Activated T-cell treated with anti-CD3 and anti-CD28 coated beads, Interleukin-2, amount 50 U/mL, for 4 hours (primary cell): ENCODE results near the gene OAS3. TPM values are rescaled to one million over a fixed set of nuclear protein-coding genes. Genes with fewer than 3 reads are reported as not detected.

Experiments
- ATAC-seq, 2 donors: fragments of 200-7000 bp; cut with Tn5 transposase; one replicate each; pipeline ENCODE4 v1.10.0; 2021
- DNase-seq: peaks from one replicate; pipeline ENCODE4 v3.0.0-alpha.2; 2020
- H3K27me3 Mint-ChIP-seq: one replicate; pipeline ENCODE4 v1.8.0; 2021; ENCODE audit warnings: low read depth, mixed read lengths
- H3K36me3 Mint-ChIP-seq: one replicate; pipeline ENCODE4 v1.8.0; 2022; ENCODE audit warnings: mixed read lengths; ENCODE audit not compliant: insufficient read depth
- H3K4me1 Mint-ChIP-seq: one replicate; pipeline ENCODE4 v1.8.0; 2021; ENCODE audit warnings: low read depth, mixed read lengths
- H3K4me3 Mint-ChIP-seq: one replicate; pipeline ENCODE4 v1.8.0; 2021; ENCODE audit warnings: mild to moderate bottlenecking, moderate library complexity, mixed read lengths
- H3K9me3 Mint-ChIP-seq: one replicate; pipeline ENCODE4 v1.8.0; 2021; ENCODE audit warnings: mixed read lengths
- total RNA-seq, 3 donors: library from RNA; stranded (reverse); gene quantifications; one replicate each; pipeline ENCODE4 v1.2.1, GENCODE V29; 2021

OAS3 gene
- total RNA-seq = 10 to 100 TPM in 1 of 3 donors, 1 to 10 TPM in 2; 5.5 to 13.6 (median 8.0) TPM

- Mint-ChIP-seq H3K27me3 (no peaks in the 10 kb centered on the region), H3K4me3 (peak within 1 kb of the TSS; percentile 90), H3K4me1 (peaks cover 44% of the 10 kb centered on the region), H3K9me3 (no peaks in the 10 kb centered on the region), H3K36me3 (no peaks in the 10 kb centered on the region)
- peak; percentile 58 to 60 for ATAC-seq
- peak; percentile 65 for DNase-seq
Measured at GRCh38 chr12:112937741-112938719, at the start of gene OAS3. Gene OAS3 (plus strand): TSS chr12:112938474. CDS start chr12:112938531, 57 bp downstream.

GRCh38 chr12:112891093-112892024 is 46.9 kb upstream of the OAS3 start:
- no peak overlapping the region for H3K4me3 Mint-ChIP-seq
- DNase-seq = no peak
- no peak for ATAC-seq
- no peaks in the 10 kb centered on the region for H3K4me1 Mint-ChIP-seq
- H3K9me3 Mint-ChIP-seq = no peaks in the 10 kb centered on the region
- H3K27me3 Mint-ChIP-seq = peaks cover 3% of the 10 kb centered on the region
- no peaks in the 10 kb centered on the region for H3K36me3 Mint-ChIP-seq

DNA sequence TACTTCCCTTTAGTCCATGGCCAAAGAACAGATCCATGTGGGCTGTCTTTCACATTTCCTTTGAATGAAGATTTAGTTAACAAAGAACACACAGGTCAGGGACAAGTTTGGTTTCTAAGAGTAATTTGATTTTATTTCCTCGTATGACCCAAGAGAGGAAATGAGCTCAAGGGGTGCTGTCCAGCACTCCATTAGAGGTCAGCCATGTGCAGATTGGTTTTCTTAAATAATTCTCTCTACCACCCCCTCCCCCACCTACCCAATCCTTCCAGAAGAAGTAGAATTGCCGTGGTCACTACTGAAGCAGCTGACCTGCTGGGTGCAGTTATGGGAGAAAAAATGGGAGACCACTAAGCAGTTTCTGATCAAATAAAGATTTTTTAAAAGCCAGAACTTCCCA is 45.4 kb upstream of the OAS3 start:
- H3K4me1 Mint-ChIP-seq = no peaks in the 10 kb centered on the region
- H3K27me3 Mint-ChIP-seq = peaks cover 10% of the 10 kb centered on the region
- no peak overlapping the region for H3K4me3 Mint-ChIP-seq
- H3K9me3 Mint-ChIP-seq = no peaks in the 10 kb centered on the region
- no peak for ATAC-seq
- H3K36me3 Mint-ChIP-seq = no peaks in the 10 kb centered on the region
- no peak for DNase-seq

- peaks cover 9% of the 10 kb centered on the region for H3K27me3 Mint-ChIP-seq
- no peaks in the 10 kb centered on the region for H3K36me3 Mint-ChIP-seq
- no peaks in the 10 kb centered on the region for H3K4me1 Mint-ChIP-seq
- ATAC-seq = no peak
- no peaks in the 10 kb centered on the region for H3K9me3 Mint-ChIP-seq
- H3K4me3 Mint-ChIP-seq = no peak overlapping the region
- DNase-seq = no peak
Measured at GRCh38 chr12:112894128-112894527, 44.1 kb upstream of the OAS3 start.

GRCh38 chr12:112898380-112898779 is 39.9 kb upstream of the OAS3 start:
- Mint-ChIP-seq H3K36me3 (no peaks in the 10 kb centered on the region), H3K27me3 (peaks cover 7% of the 10 kb centered on the region), H3K4me3 (no peak overlapping the region), H3K4me1 (peaks cover 20% of the 10 kb centered on the region), H3K9me3 (no peaks in the 10 kb centered on the region)
- DNase-seq (no peak), ATAC-seq (no peak)

DNA sequence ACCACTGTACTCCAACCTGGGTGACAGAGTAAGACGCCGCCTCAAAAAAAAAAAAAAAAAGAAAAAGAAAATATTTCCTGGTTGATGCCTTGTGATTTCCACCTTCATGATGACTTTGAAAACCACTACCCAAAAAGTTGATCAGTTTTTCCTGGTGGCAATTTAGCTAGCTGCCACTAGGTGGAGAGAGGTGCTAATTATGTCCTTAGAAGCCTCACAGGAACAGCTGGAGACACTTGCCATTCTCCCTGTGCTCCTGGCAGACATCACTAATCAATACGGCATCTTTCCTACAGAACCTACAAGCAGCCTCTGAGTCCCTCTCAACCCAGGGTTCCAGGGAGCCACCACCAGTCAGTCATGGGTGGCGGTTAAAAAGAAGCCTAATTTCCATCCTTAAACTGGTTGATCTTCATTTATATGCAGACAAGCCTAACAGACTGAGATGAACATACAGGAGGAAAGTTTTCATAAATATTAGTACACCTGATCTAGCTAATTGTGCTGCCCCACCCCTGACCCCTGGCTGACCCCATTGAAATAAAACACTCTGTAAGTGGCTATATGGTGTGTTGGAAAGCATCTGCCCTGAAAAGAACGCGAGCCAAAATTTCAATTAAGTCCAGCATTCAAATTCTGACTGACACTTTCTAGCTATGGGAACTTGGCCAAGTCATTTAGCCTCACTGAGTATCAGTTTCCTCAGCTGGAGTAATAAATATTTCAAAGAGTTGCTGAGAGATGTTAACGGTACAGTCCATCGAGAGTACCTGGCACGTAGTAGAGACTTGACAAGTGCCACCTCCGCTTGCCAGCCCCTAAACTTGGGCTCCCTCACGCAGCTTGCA is 37.8 kb upstream of the OAS3 start:
- Mint-ChIP-seq H3K4me1 (peaks cover 34% of the 10 kb centered on the region), H3K4me3 (no peak overlapping the region)

GRCh38 chr12:112901271-112901670 is 37.0 kb upstream of the OAS3 start:
- peaks cover 41% of the 10 kb centered on the region for H3K4me1 Mint-ChIP-seq
- ATAC-seq (no peak), DNase-seq (no peak)
- no peak overlapping the region for H3K4me3 Mint-ChIP-seq
- H3K36me3 Mint-ChIP-seq = no peaks in the 10 kb centered on the region
- H3K27me3 Mint-ChIP-seq = peaks cover 7% of the 10 kb centered on the region
- no peaks in the 10 kb centered on the region for H3K9me3 Mint-ChIP-seq

More for the DNA sequence above, 37.8 kb upstream of the OAS3 start:
- peak; percentile 32 for DNase-seq
- ATAC-seq = peak in 1 of 2 donors; percentile 41
- H3K36me3 Mint-ChIP-seq = no peaks in the 10 kb centered on the region
- no peaks in the 10 kb centered on the region for H3K9me3 Mint-ChIP-seq
- H3K27me3 Mint-ChIP-seq = peaks cover 7% of the 10 kb centered on the region

- ATAC-seq (no peak), DNase-seq (no peak)
- H3K36me3 Mint-ChIP-seq = peaks cover 2% of the 10 kb centered on the region
- peaks cover 73% of the 10 kb centered on the region for H3K4me1 Mint-ChIP-seq
- H3K9me3 Mint-ChIP-seq = no peaks in the 10 kb centered on the region
- H3K27me3 Mint-ChIP-seq = no peaks in the 10 kb centered on the region
- no peak overlapping the region for H3K4me3 Mint-ChIP-seq
Measured at GRCh38 chr12:112904571-112904970, 33.7 kb upstream of the OAS3 start.

- H3K36me3 Mint-ChIP-seq = peaks cover 5% of the 10 kb centered on the region
- no peak overlapping the region for H3K4me3 Mint-ChIP-seq
- DNase-seq (no peak), ATAC-seq (no peak)
- H3K9me3 Mint-ChIP-seq = no peaks in the 10 kb centered on the region
- H3K4me1 Mint-ChIP-seq = peaks cover 80% of the 10 kb centered on the region
- H3K27me3 Mint-ChIP-seq = no peaks in the 10 kb centered on the region
Measured at GRCh38 chr12:112905451-112906089, 32.7 kb upstream of the OAS3 start.

DNA sequence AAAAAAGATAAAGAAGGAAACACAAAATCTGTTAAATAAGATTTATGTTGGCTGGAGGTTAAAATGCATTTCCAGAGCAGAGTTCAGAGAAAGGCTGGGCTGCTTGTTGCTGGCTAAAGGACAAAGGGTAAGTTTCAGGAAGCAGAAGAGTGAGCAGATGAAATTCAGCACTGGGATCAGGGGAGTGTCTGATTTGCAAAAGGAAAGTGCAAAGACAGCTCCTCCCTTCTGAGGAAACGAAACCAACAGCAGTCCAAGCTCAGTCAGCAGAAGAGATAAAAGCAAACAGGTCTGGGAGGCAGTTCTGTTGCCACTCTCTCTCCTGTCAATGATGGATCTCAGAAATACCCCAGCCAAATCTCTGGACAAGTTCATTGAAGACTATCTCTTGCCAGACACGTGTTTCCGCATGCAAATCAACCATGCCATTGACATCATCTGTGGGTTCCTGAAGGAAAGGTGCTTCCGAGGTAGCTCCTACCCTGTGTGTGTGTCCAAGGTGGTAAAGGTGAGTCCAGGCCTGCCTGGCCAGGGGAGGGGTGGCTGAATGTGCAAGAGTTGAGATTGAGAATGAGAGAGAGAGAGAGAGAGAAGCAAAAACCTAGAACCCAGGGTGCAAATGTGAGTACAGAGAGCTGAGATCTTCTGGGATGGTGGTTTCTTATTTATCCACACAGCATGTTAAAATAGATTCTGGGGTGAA is 31.4 kb upstream of the OAS3 start, which contains the start of gene OAS1:
OAS1 (plus strand) TSS at position 251 of the 703 bp plus-strand sequence; CDS start at position 329, 78 bp downstream.
- H3K36me3 Mint-ChIP-seq = peaks cover 13% of the 10 kb centered on the region

DNA sequence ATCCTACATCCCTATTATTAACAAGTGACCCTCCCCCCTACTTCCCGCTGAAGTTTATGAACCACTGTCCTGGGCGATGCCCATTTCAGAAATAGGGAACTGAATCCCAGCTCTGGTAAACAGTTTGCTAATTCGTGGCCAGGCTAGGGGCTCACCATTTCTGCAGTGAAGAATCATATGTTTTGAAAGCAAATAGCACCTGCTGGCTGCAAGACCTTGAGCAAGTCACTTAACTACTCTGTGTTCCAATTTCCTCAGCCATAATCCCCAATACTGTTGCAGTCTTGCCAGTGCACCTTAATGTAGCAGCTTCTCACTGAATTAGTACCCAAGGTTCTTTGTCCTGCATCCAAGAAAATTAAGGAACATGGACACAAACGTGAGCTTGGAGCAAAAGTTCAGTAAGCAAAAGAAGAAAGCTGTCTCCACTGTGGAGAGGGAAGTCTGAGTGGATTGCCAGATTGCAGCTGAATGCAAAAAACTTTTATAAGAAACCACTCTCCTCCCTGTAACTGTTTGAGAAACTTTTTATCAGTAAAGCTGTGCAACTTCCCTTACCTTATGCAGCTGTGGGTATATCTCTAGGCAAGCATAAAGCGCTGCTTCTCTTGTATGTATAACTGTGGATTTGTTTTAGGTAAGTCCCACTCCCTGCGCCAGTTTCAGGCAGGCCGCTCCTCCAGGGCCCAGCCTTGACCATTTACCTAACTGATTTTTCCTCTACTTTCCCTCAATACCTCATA is 30.7 kb upstream of the OAS3 start:
- Mint-ChIP-seq H3K4me1 (peaks cover 80% of the 10 kb centered on the region), H3K4me3 (peak overlapping the region; percentile 97), H3K9me3 (peaks cover under 1% of the 10 kb centered on the region), H3K36me3 (peaks cover 20% of the 10 kb centered on the region), H3K27me3 (no peaks in the 10 kb centered on the region)
- DNase-seq (no peak), ATAC-seq (peak in 1 of 2 donors; percentile 39)

More for the DNA sequence above, 31.4 kb upstream of the OAS3 start, which contains the start of gene OAS1:
- DNase-seq (no peak), ATAC-seq (peak; percentile 80 to 82)
- Mint-ChIP-seq H3K27me3 (no peaks in the 10 kb centered on the region), H3K4me3 (peak within 1 kb of the TSS; percentile 97), H3K4me1 (peaks cover 85% of the 10 kb centered on the region), H3K9me3 (no peaks in the 10 kb centered on the region)

DNA sequence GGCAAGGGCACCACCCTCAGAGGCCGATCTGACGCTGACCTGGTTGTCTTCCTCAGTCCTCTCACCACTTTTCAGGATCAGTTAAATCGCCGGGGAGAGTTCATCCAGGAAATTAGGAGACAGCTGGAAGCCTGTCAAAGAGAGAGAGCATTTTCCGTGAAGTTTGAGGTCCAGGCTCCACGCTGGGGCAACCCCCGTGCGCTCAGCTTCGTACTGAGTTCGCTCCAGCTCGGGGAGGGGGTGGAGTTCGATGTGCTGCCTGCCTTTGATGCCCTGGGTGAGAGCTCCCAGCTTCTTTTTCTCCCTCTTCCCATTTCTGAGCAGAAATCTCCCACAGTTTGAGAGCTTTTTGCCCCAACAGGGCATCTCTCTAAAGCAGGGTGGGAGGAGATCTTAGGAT is 29.7 kb upstream of the OAS3 start:
- H3K4me1 Mint-ChIP-seq = peaks cover 82% of the 10 kb centered on the region

More for the DNA sequence above, 29.7 kb upstream of the OAS3 start:
- ATAC-seq (peak; percentile 36 to 47), DNase-seq (peak; percentile 11)
- Mint-ChIP-seq H3K36me3 (peaks cover 29% of the 10 kb centered on the region), H3K27me3 (no peaks in the 10 kb centered on the region), H3K4me3 (peak overlapping the region; percentile 97), H3K9me3 (peaks cover 10% of the 10 kb centered on the region)
